ENCODE measurements around the gene FAM83F.
A peak's percentile ranks its signal among the peaks of the same experiment; 100 is the strongest.
"Not testable (repeated sequence)": the region's sequence is repeated elsewhere in the genome, so short reads cannot be mapped to it uniquely, and the experiment has no call there.

Gene FAM83F

GRCh38 chr22:39994566-39995392 lies at the start of gene FAM83F:
Gene FAM83F (plus strand): TSS chr22:39994954. CDS start chr22:39995043, 89 bp downstream.
- H3K27ac ChIP-seq = peak within 1 kb of the TSS; percentile 64
- no peak within 1 kb of the TSS for H3K4me3 ChIP-seq
- TF ChIP-seq FOXP2 (optimal IDR thresholded peaks at IDR 0.05; ENCODE audit: control extremely low read depth, extremely low read length, insufficient read depth) (no peak), POLR2AphosphoS5 (IDR thresholded peaks at IDR 0.05; ENCODE audit: borderline replicate concordance, low read depth, low read length) (no peak), EZH2 (IDR thresholded peaks at IDR 0.05) (no peak)
- no peaks in the 10 kb centered on the region for H3K36me3 ChIP-seq (ENCODE audit: insufficient read depth, low read length)
- no peak for DNase-seq (ENCODE audit: low read depth, low spot score)
- H3K9me3 ChIP-seq (ENCODE audit: low read depth, low read length) = no peaks in the 10 kb centered on the region
- H3K9ac ChIP-seq (ENCODE audit: insufficient read length) = no peak within 1 kb of the TSS

GRCh38 chr22:39946126-39946502 lies 48.6 kb upstream of the FAM83F start:
- H3K9me3 ChIP-seq (ENCODE audit: low read depth, low read length) = no peaks in the 10 kb centered on the region
- no peak overlapping the region for H3K9ac ChIP-seq (ENCODE audit: insufficient read length)
- TF ChIP-seq FOXP2 (optimal IDR thresholded peaks at IDR 0.05; ENCODE audit: control extremely low read depth, extremely low read length, insufficient read depth) (no peak), POLR2AphosphoS5 (IDR thresholded peaks at IDR 0.05; ENCODE audit: borderline replicate concordance, low read depth, low read length) (no peak), EZH2 (IDR thresholded peaks at IDR 0.05) (no peak)
- no peaks in the 10 kb centered on the region for H3K36me3 ChIP-seq (ENCODE audit: insufficient read depth, low read length)
- no peak overlapping the region for H3K4me3 ChIP-seq
- DNase-seq (ENCODE audit: low read depth, low spot score) = no peak
- no peak overlapping the region for H3K27ac ChIP-seq

GRCh38 chr22:39946503-39947219 lies 48.1 kb upstream of the FAM83F start:
- Histone ChIP-seq H3K36me3 (ENCODE audit: insufficient read depth, low read length) (no peaks in the 10 kb centered on the region), H3K9ac (ENCODE audit: insufficient read length) (no peak overlapping the region), H3K4me3 (no peak overlapping the region), H3K9me3 (ENCODE audit: low read depth, low read length) (no peaks in the 10 kb centered on the region), H3K27ac (no peak overlapping the region)
- no peak for DNase-seq (ENCODE audit: low read depth, low spot score)
- TF ChIP-seq FOXP2 (optimal IDR thresholded peaks at IDR 0.05; ENCODE audit: control extremely low read depth, extremely low read length, insufficient read depth) (no peak), POLR2AphosphoS5 (IDR thresholded peaks at IDR 0.05; ENCODE audit: borderline replicate concordance, low read depth, low read length) (no peak), EZH2 (IDR thresholded peaks at IDR 0.05) (no peak)

GRCh38 chr22:39947220-39948216 lies 47.2 kb upstream of the FAM83F start:
- Histone ChIP-seq H3K36me3 (ENCODE audit: insufficient read depth, low read length) (no peaks in the 10 kb centered on the region), H3K4me3 (no peak overlapping the region), H3K27ac (no peak overlapping the region), H3K9me3 (ENCODE audit: low read depth, low read length) (no peaks in the 10 kb centered on the region), H3K9ac (ENCODE audit: insufficient read length) (no peak overlapping the region)
- no peak for DNase-seq (ENCODE audit: low read depth, low spot score)
- no peak for TF ChIP-seq POLR2AphosphoS5 (IDR thresholded peaks at IDR 0.05; ENCODE audit: borderline replicate concordance, low read depth, low read length)
- no peak for TF ChIP-seq EZH2 (IDR thresholded peaks at IDR 0.05)
- TF ChIP-seq FOXP2 (optimal IDR thresholded peaks at IDR 0.05; ENCODE audit: control extremely low read depth, extremely low read length, insufficient read depth) = no peak

GRCh38 chr22:39949964-39950737 lies 44.6 kb upstream of the FAM83F start:
- no peak overlapping the region for H3K9ac ChIP-seq (ENCODE audit: insufficient read length)
- no peak overlapping the region for H3K4me3 ChIP-seq
- no peaks in the 10 kb centered on the region for H3K36me3 ChIP-seq (ENCODE audit: insufficient read depth, low read length)
- no peak for DNase-seq (ENCODE audit: low read depth, low spot score)
- H3K9me3 ChIP-seq (ENCODE audit: low read depth, low read length) = no peaks in the 10 kb centered on the region
- no peak for TF ChIP-seq POLR2AphosphoS5 (IDR thresholded peaks at IDR 0.05; ENCODE audit: borderline replicate concordance, low read depth, low read length)
- TF ChIP-seq EZH2 (IDR thresholded peaks at IDR 0.05) = no peak
- TF ChIP-seq FOXP2 (optimal IDR thresholded peaks at IDR 0.05; ENCODE audit: control extremely low read depth, extremely low read length, insufficient read depth) = no peak
- H3K27ac ChIP-seq = no peak overlapping the region

- not testable (repeated sequence) for H3K4me3 ChIP-seq; H3K9me3 ChIP-seq (ENCODE audit: low read depth, low read length); H3K36me3 ChIP-seq (ENCODE audit: insufficient read depth, low read length); DNase-seq (ENCODE audit: low read depth, low spot score); H3K27ac ChIP-seq; H3K9ac ChIP-seq (ENCODE audit: insufficient read length)
Measured at GRCh38 chr22:39951603-39952293, 43.0 kb upstream of the FAM83F start.

- no peaks in the 10 kb centered on the region for H3K36me3 ChIP-seq (ENCODE audit: insufficient read depth, low read length)
- DNase-seq (ENCODE audit: low read depth, low spot score) = no peak
- TF ChIP-seq FOXP2 (optimal IDR thresholded peaks at IDR 0.05; ENCODE audit: control extremely low read depth, extremely low read length, insufficient read depth) (no peak), POLR2AphosphoS5 (IDR thresholded peaks at IDR 0.05; ENCODE audit: borderline replicate concordance, low read depth, low read length) (no peak), EZH2 (IDR thresholded peaks at IDR 0.05) (no peak)
- H3K9me3 ChIP-seq (ENCODE audit: low read depth, low read length) = no peaks in the 10 kb centered on the region
- H3K27ac ChIP-seq = no peak overlapping the region
- H3K9ac ChIP-seq (ENCODE audit: insufficient read length) = no peak overlapping the region
- no peak overlapping the region for H3K4me3 ChIP-seq
Measured at GRCh38 chr22:39952347-39952746, 42.4 kb upstream of the FAM83F start.

Data from SK-N-MC (cell line).